H1 (cell line): Measurements from ENCODE around the gene SIKE1.

Experiments
- CHD1 ChIP-seq: IDR thresholded peaks from 2 replicates; pipeline ENCODE4 v1.6.1; 2012; ENCODE audit warnings: low read depth, low read length, improper control_type of control experiment
- CTCF ChIP-seq, 3 experiments: IDR thresholded peaks; 1 replicate in 2 of 3; 2 replicates in 1 of 3; pipeline versions ENCODE4 v1.5.1 to v1.6.1; 2011; ENCODE audit warnings: low read length in 3 of 3, mild to moderate bottlenecking in 3 of 3, inconsistent platforms in 2 of 3, low read depth in 1 of 3, moderate library complexity in 1 of 3; ENCODE audit not compliant: insufficient read depth in 1 of 3; ENCODE audit errors: control extremely low read depth in 1 of 3
- HDAC2 ChIP-seq, 2 experiments: fragments of 300-600 bp in 1 of 2; sonication (generic) in 1 of 2; IDR thresholded peaks; 2 replicates each; pipeline ENCODE4 v1.6.1; 2011 to 2012; ENCODE audit warnings: low read depth in 2 of 2, low read length in 2 of 2, mild to moderate bottlenecking in 2 of 2, moderate library complexity in 2 of 2, borderline replicate concordance in 1 of 2, inconsistent platforms in 1 of 2
- NRF1 ChIP-seq: IDR thresholded peaks from 2 replicates; pipeline ENCODE4 v1.6.1; 2011; ENCODE audit warnings: mild to moderate bottlenecking, low read depth, low read length, improper control_type of control experiment
- POLR2A ChIP-seq, 2 experiments: IDR thresholded peaks; 1 replicate in 1 of 2; 2 replicates in 1 of 2; pipeline ENCODE4 v1.6.1; 2011; ENCODE audit warnings: low read depth in 2 of 2, low read length in 2 of 2, mild to moderate bottlenecking in 2 of 2; ENCODE audit errors: control extremely low read depth in 1 of 2
- RXRA ChIP-seq: IDR thresholded peaks from 2 replicates; pipeline ENCODE4 v1.6.1; 2011; ENCODE audit warnings: low read depth, mild to moderate bottlenecking, low read length, moderate library complexity; ENCODE audit not compliant: insufficient read depth
- SAP30 ChIP-seq: fragments of 300-600 bp; sonication (generic); IDR thresholded peaks from 2 replicates; pipeline ENCODE4 v1.7.1; 2012; ENCODE audit warnings: low read length, moderate library complexity, mild to moderate bottlenecking, inconsistent platforms; ENCODE audit not compliant: insufficient read depth, insufficient replicate concordance
- SIN3A ChIP-seq, 2 experiments: IDR thresholded peaks in 1 of 2; conservative IDR thresholded peaks in 1 of 2; 2 replicates each; pipeline ENCODE4 v1.6.1; 2011 to 2012; ENCODE audit warnings: low read length in 2 of 2, improper control_type of control experiment in 1 of 2, low read depth in 1 of 2, mild to moderate bottlenecking in 1 of 2
- SUZ12 ChIP-seq: fragments of 200-600 bp; sonication (generic); IDR thresholded peaks from 2 replicates; pipeline ENCODE4 v1.6.1; 2012; ENCODE audit warnings: mild to moderate bottlenecking, inconsistent platforms, low read length, moderate library complexity, mixed read lengths
- TAF1 ChIP-seq: IDR thresholded peaks from 2 replicates; pipeline ENCODE4 v1.6.1; 2011; ENCODE audit warnings: mild to moderate bottlenecking, low read depth, low read length
- TCF12 ChIP-seq: IDR thresholded peaks from 2 replicates; pipeline ENCODE4 v1.6.1; 2011; ENCODE audit warnings: low read depth, mild to moderate bottlenecking, low read length
- USF2 ChIP-seq: IDR thresholded peaks from 2 replicates; pipeline ENCODE4 v1.6.1; 2011; ENCODE audit warnings: low read length, improper control_type of control experiment
- ZNF274 ChIP-seq: IDR thresholded peaks from 2 replicates; pipeline ENCODE4 v1.7.0; 2012; ENCODE audit warnings: low read length, borderline replicate concordance; ENCODE audit errors: extremely low read depth
- TF ChIP-seq, protein P1 (sequence below): IDR thresholded peaks from 2 replicates; pipeline ENCODE4 v1.6.1; 2012; ENCODE audit warnings: inconsistent platforms

- TF ChIP-seq SAP30 (no peak), POLR2A (IDR thresholded peaks at IDR 0.05; ENCODE audit: control extremely low read depth in 1 of 2, low read depth in 2 of 2, low read length in 2 of 2) (no peak), HDAC2 (IDR thresholded peaks at IDR 0.05; ENCODE audit: borderline replicate concordance in 1 of 2, low read depth in 2 of 2, low read length in 2 of 2) (no peak), RXRA (no peak), USF2 (no peak), TAF1 (no peak), TCF12 (no peak), CTCF (IDR thresholded peaks at IDR 0.05; ENCODE audit: control extremely low read depth in 1 of 3, insufficient read depth in 1 of 3, low read depth in 1 of 3, low read length in 3 of 3) (no peak), SIN3A (conservative IDR thresholded peaks at IDR 0.05 in 1 of 2, IDR thresholded peaks at IDR 0.05 in 1 of 2; ENCODE audit: low read depth in 1 of 2, low read length in 2 of 2) (no peak), ZNF274 (no peak), CHD1 (no peak), NRF1 (no peak), SUZ12 (no peak)
- TF ChIP-seq, protein P1, sequence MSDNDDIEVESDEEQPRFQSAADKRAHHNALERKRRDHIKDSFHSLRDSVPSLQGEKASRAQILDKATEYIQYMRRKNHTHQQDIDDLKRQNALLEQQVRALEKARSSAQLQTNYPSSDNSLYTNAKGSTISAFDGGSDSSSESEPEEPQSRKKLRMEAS: no peak
Measured at GRCh38 chr1:114735479-114735878, 45.0 kb downstream of the SIKE1 start.
